Fibroblast of lung (primary cell): Measurements from ENCODE around the gene ZDHHC3. TPM values are rescaled to one million over a fixed set of nuclear protein-coding genes. Genes with fewer than 3 reads are reported as not detected.

ENCODE experiments used
- DNase-seq, 2 donors: peaks; one replicate each; pipeline versions ENCODE4 v3.0.0 to v3.0.0-alpha.2; 2010; ENCODE audit warnings: low read depth in 2 of 2
- H2AFZ ChIP-seq: 2 replicates; pipeline ENCODE4 v1.5.1; 2012; ENCODE audit warnings: low read length, control low read depth, inconsistent platforms
- H3K27ac ChIP-seq: 2 replicates; pipeline ENCODE4 v1.5.1; 2011; ENCODE audit warnings: low read length, control low read depth; ENCODE audit not compliant: insufficient read depth
- H3K27me3 ChIP-seq: 2 replicates; pipeline ENCODE4 v1.5.1; 2011; ENCODE audit warnings: mild to moderate bottlenecking, low read length; ENCODE audit not compliant: control insufficient read depth, insufficient read depth
- H3K36me3 ChIP-seq: 2 replicates; pipeline ENCODE4 v1.5.1; 2011; ENCODE audit warnings: low read length; ENCODE audit not compliant: control insufficient read depth, insufficient read depth
- H3K4me1 ChIP-seq: 2 replicates; pipeline ENCODE4 v1.5.1; 2011; ENCODE audit warnings: low read length; ENCODE audit not compliant: control insufficient read depth, insufficient read depth; ENCODE audit errors: extremely low read depth
- H3K4me2 ChIP-seq: 2 replicates; pipeline ENCODE4 v1.5.1; 2011; ENCODE audit warnings: low read length, control low read depth; ENCODE audit not compliant: insufficient read depth; ENCODE audit errors: extremely low read depth
- H3K4me3 ChIP-seq, 4 experiments: fragments of 200-600 bp in 1 of 4; sonication (generic) in 1 of 4; replicated peaks in 1 of 4; 2 replicates each; pipeline ENCODE4 v1.5.1; 2011 to 2016; ENCODE audit warnings: low read length in 4 of 4, low read depth in 3 of 4, mild to moderate bottlenecking in 3 of 4, control low read depth in 2 of 4, inconsistent platforms in 1 of 4, mixed read lengths in 1 of 4; ENCODE audit not compliant: insufficient read depth in 1 of 4; ENCODE audit errors: control extremely low read depth in 1 of 4
- H3K79me2 ChIP-seq: 2 replicates; pipeline ENCODE4 v1.5.1; 2012; ENCODE audit warnings: mild to moderate bottlenecking, low read length, inconsistent platforms; ENCODE audit not compliant: control insufficient read depth, insufficient read depth
- H3K9ac ChIP-seq: 2 replicates; pipeline ENCODE4 v1.5.1; 2011; ENCODE audit warnings: mild to moderate bottlenecking, low read length, control low read depth; ENCODE audit not compliant: insufficient read depth
- H3K9me3 ChIP-seq: 2 replicates; pipeline ENCODE4 v1.5.1; 2012; ENCODE audit warnings: low read depth, low read length; ENCODE audit not compliant: control insufficient read depth, insufficient read depth
- H4K20me1 ChIP-seq: 2 replicates; pipeline ENCODE4 v1.5.1; 2011; ENCODE audit warnings: low read length; ENCODE audit not compliant: control insufficient read depth, insufficient read depth; ENCODE audit errors: extremely low read depth
- CTCF ChIP-seq, 2 donors: IDR thresholded peaks in 1 of 2; conservative IDR thresholded peaks in 1 of 2; 1 replicate in 1 of 2; 2 replicates in 1 of 2; pipeline ENCODE4 v1.5.1; 2011 to 2012; ENCODE audit warnings: low read length in 2 of 2, control low read depth in 1 of 2, inconsistent platforms in 1 of 2, low read depth in 1 of 2, mild to moderate bottlenecking in 1 of 2
- EZH2 ChIP-seq: IDR thresholded peaks from 2 replicates; pipeline ENCODE4 v1.5.1; 2012; ENCODE audit warnings: low read length, control low read depth, mild to moderate bottlenecking; ENCODE audit errors: missing control alignments
- polyA plus RNA-seq, 2 donors: library from polyadenylated mRNA; depleted of rRNA in 1 of 2; stranded (reverse) in 1 of 2; unstranded in 1 of 2; fragments of >200 nt; gene quantifications; 2 replicates each; pipeline ENCODE4 v1.2.1, GENCODE V29; 2011 to 2012; ENCODE audit warnings: missing spikeins in 1 of 2
- total RNA-seq: library from RNA; depleted of rRNA; stranded (reverse); fragments of >200 nt; gene quantifications from 2 replicates; pipeline ENCODE4 v1.2.1, GENCODE V29; 2014

Gene ZDHHC3
- total and polyA plus RNA-seq, 2 donors (not counting 1 experiment from before 2014, with no cell fraction given): 53.2 to 126 TPM

- Histone ChIP-seq H4K20me1 (no peaks in the 10 kb centered on the region), H3K79me2 (peaks cover 13% of the 10 kb centered on the region)
- peak in 1 of 2 donors; percentile 18 for DNase-seq
Observed at GRCh38 chr3:44960387-44961026, 15.5 kb downstream of the ZDHHC3 start.

GRCh38 chr3:44958386-44958785, 17.6 kb downstream of the ZDHHC3 start:
- TF ChIP-seq EZH2 (no peak), CTCF (conservative IDR thresholded peaks at IDR 0.05 in 1 of 2, IDR thresholded peaks at IDR 0.05 in 1 of 2; ENCODE audit: low read depth in 1 of 2, low read length in 2 of 2) (no peak)
- no peak overlapping the region for H3K4me2 ChIP-seq
- no peaks in the 10 kb centered on the region for H4K20me1 ChIP-seq
- peaks cover 7% of the 10 kb centered on the region for H3K4me1 ChIP-seq
- no peaks in the 10 kb centered on the region for H3K9me3 ChIP-seq
- H3K9ac ChIP-seq: no peak overlapping the region
- no peak for DNase-seq
- H3K79me2 ChIP-seq: peaks cover 5% of the 10 kb centered on the region
- H3K4me3 ChIP-seq: no peak overlapping the region
- H3K36me3 ChIP-seq: peaks cover 5% of the 10 kb centered on the region
- no peak overlapping the region for H2AFZ ChIP-seq
- H3K27me3 ChIP-seq: no peaks in the 10 kb centered on the region
- no peak overlapping the region for H3K27ac ChIP-seq

More at GRCh38 chr3:44960387-44961026, 15.5 kb downstream of the ZDHHC3 start:
- H3K27ac ChIP-seq: no peak overlapping the region
- TF ChIP-seq CTCF (conservative IDR thresholded peaks at IDR 0.05 in 1 of 2, IDR thresholded peaks at IDR 0.05 in 1 of 2; ENCODE audit: low read depth in 1 of 2, low read length in 2 of 2): no peak
- TF ChIP-seq EZH2: no peak
- peaks cover 5% of the 10 kb centered on the region for H3K36me3 ChIP-seq
- H3K4me1 ChIP-seq: peaks cover 5% of the 10 kb centered on the region
- no peaks in the 10 kb centered on the region for H3K9me3 ChIP-seq
- H2AFZ ChIP-seq: no peak overlapping the region
- no peak overlapping the region for H3K4me3 ChIP-seq
- H3K27me3 ChIP-seq: no peaks in the 10 kb centered on the region
- no peak overlapping the region for H3K4me2 ChIP-seq
- H3K9ac ChIP-seq: no peak overlapping the region

- Histone ChIP-seq H3K36me3 (peaks cover 5% of the 10 kb centered on the region), H2AFZ (no peak overlapping the region), H3K27me3 (no peaks in the 10 kb centered on the region), H3K9ac (no peak overlapping the region), H3K79me2 (peaks cover 5% of the 10 kb centered on the region), H4K20me1 (no peaks in the 10 kb centered on the region), H3K4me1 (peaks cover 7% of the 10 kb centered on the region), H3K4me3 (no peak overlapping the region), H3K4me2 (no peak overlapping the region), H3K9me3 (no peaks in the 10 kb centered on the region), H3K27ac (no peak overlapping the region)
- no peak for DNase-seq
- TF ChIP-seq CTCF (conservative IDR thresholded peaks at IDR 0.05 in 1 of 2, IDR thresholded peaks at IDR 0.05 in 1 of 2; ENCODE audit: low read depth in 1 of 2, low read length in 2 of 2): no peak
- TF ChIP-seq EZH2: no peak
Observed at GRCh38 chr3:44957986-44958385, 18.0 kb downstream of the ZDHHC3 start.
